ENCODE results near the gene MCCD1.
"Not testable (repeated sequence)": the region's sequence is repeated elsewhere in the genome, so short reads cannot be mapped to it uniquely, and the experiment has no call there.

MCCD1 gene

DNA sequence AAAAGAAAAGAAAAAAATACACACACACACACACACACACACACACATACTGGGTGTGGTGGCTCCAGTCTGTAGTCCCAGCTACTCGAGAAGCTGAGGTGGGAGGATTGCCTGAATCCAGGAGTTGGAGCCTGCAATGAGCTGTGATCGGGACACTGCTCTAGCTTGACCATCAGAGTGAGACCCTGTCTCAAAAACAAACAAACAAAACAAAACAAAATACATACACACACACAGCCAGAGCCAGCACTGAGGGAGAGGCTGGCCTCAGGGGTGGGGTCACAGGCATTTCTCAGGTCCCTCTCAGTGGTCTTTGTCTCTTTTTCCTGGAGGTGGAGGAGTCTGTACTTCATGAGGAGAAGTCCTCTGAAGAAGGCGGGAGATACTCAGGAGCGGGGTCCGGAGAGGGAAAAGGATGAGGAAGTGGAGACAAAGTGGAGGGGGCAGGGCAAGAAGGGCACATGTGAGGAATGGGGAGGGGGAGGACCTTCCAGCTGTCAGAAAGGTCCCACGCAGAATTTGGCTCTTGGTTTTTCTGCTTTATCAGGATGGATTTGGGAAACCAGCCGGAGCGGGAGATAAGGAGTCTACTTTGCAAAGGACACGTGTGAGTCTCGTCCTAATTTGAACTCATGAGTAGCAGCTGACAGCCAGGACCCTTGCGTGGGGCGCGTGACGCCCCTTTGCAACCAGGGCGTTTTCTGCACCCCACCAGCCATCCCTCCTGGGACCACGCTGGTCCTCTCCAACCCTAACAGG is 38.5 kb upstream of the MCCD1 start:
- H3K4me1 ChIP-seq (ENCODE audit: control insufficient read depth, insufficient read depth, low read length, poor library complexity, severe bottlenecking), result peaks cover under 1% of the 10 kb centered on the region
- H3K36me3 ChIP-seq (ENCODE audit: control insufficient read depth, insufficient read depth, low read length), result no peaks in the 10 kb centered on the region
- H3K27me3 ChIP-seq (replicated peaks; ENCODE audit: control insufficient read depth, insufficient read depth, low read length, poor library complexity, severe bottlenecking), result no peaks in the 10 kb centered on the region
- H3K9me3 ChIP-seq (ENCODE audit: control insufficient read depth, low read length), result no peaks in the 10 kb centered on the region
- H3K27ac ChIP-seq (ENCODE audit: insufficient read depth, low read length, poor library complexity, severe bottlenecking), result no peak overlapping the region
- no peak for DNase-seq
- H3K4me3 ChIP-seq (ENCODE audit: insufficient read depth, low read depth, low read length, poor library complexity, severe bottlenecking), result no peak overlapping the region

- H3K36me3 ChIP-seq (ENCODE audit: control insufficient read depth, insufficient read depth, low read length); DNase-seq; H3K9me3 ChIP-seq (ENCODE audit: control insufficient read depth, low read length); H3K27me3 ChIP-seq (replicated peaks; ENCODE audit: control insufficient read depth, insufficient read depth, low read length, poor library complexity, severe bottlenecking): not testable (repeated sequence)
- H3K4me3 ChIP-seq (ENCODE audit: insufficient read depth, low read depth, low read length, poor library complexity, severe bottlenecking), result peak overlapping the region; percentile 72
- peaks cover 22% of the 10 kb centered on the region for H3K4me1 ChIP-seq (ENCODE audit: control insufficient read depth, insufficient read depth, low read length, poor library complexity, severe bottlenecking)
- peak overlapping the region; percentile 73 for H3K27ac ChIP-seq (ENCODE audit: insufficient read depth, low read length, poor library complexity, severe bottlenecking)
These were observed 35.2 kb upstream of the MCCD1 start for GRCh38 chr6:31493550-31493874.

- no peaks in the 10 kb centered on the region for H3K27me3 ChIP-seq (replicated peaks; ENCODE audit: control insufficient read depth, insufficient read depth, low read length, poor library complexity, severe bottlenecking)
- H3K9me3 ChIP-seq (ENCODE audit: control insufficient read depth, low read length), result no peaks in the 10 kb centered on the region
- H3K27ac ChIP-seq (ENCODE audit: insufficient read depth, low read length, poor library complexity, severe bottlenecking), result peak overlapping the region; percentile 73
- H3K36me3 ChIP-seq (ENCODE audit: control insufficient read depth, insufficient read depth, low read length), result no peaks in the 10 kb centered on the region
- DNase-seq, result peak; percentile 38 to 72 (median 59)
- peak overlapping the region; percentile 72 for H3K4me3 ChIP-seq (ENCODE audit: insufficient read depth, low read depth, low read length, poor library complexity, severe bottlenecking)
- H3K4me1 ChIP-seq (ENCODE audit: control insufficient read depth, insufficient read depth, low read length, poor library complexity, severe bottlenecking), result peaks cover 27% of the 10 kb centered on the region
These were observed 34.7 kb upstream of the MCCD1 start for GRCh38 chr6:31493875-31494694.

DNA sequence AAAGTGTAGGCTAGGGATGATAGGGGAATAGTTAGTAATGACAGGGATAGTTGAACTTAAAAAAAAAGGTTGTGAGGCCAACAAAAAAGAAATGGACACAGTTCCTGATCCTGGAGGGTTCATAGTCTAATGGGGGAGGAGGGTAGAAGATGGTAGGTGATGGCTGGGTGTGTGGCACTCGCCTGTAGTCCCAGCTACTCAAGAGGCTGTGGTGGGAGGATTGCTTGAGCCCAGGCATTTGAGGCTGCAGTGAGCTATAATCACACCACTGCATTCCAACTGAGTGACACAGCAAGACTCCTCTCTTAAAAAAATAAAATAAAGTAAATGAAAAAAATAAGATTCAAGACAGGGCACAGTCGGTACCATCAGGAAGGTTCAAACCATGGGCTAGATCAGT is 33.2 kb upstream of the MCCD1 start:
- H3K36me3 ChIP-seq (ENCODE audit: control insufficient read depth, insufficient read depth, low read length), result no peaks in the 10 kb centered on the region
- H3K9me3 ChIP-seq (ENCODE audit: control insufficient read depth, low read length), result no peaks in the 10 kb centered on the region
- H3K27ac ChIP-seq (ENCODE audit: insufficient read depth, low read length, poor library complexity, severe bottlenecking), result peak overlapping the region; percentile 73
- DNase-seq, result no peak
- peak overlapping the region; percentile 72 for H3K4me3 ChIP-seq (ENCODE audit: insufficient read depth, low read depth, low read length, poor library complexity, severe bottlenecking)
- H3K27me3 ChIP-seq (replicated peaks; ENCODE audit: control insufficient read depth, insufficient read depth, low read length, poor library complexity, severe bottlenecking), result no peaks in the 10 kb centered on the region
- H3K4me1 ChIP-seq (ENCODE audit: control insufficient read depth, insufficient read depth, low read length, poor library complexity, severe bottlenecking), result peaks cover 29% of the 10 kb centered on the region

- peak overlapping the region; percentile 89 for H3K4me3 ChIP-seq (ENCODE audit: insufficient read depth, low read depth, low read length, poor library complexity, severe bottlenecking)
- not testable (repeated sequence) for H3K36me3 ChIP-seq (ENCODE audit: control insufficient read depth, insufficient read depth, low read length); H3K27me3 ChIP-seq (replicated peaks; ENCODE audit: control insufficient read depth, insufficient read depth, low read length, poor library complexity, severe bottlenecking); DNase-seq; H3K9me3 ChIP-seq (ENCODE audit: control insufficient read depth, low read length)
- peak overlapping the region; percentile 78 for H3K27ac ChIP-seq (ENCODE audit: insufficient read depth, low read length, poor library complexity, severe bottlenecking)
- peaks cover 29% of the 10 kb centered on the region for H3K4me1 ChIP-seq (ENCODE audit: control insufficient read depth, insufficient read depth, low read length, poor library complexity, severe bottlenecking)
These were observed 31.9 kb upstream of the MCCD1 start for GRCh38 chr6:31496826-31497225.

- Histone ChIP-seq H3K36me3 (ENCODE audit: control insufficient read depth, insufficient read depth, low read length) (no peaks in the 10 kb centered on the region), H3K4me3 (ENCODE audit: insufficient read depth, low read depth, low read length, poor library complexity, severe bottlenecking) (peak within 1 kb of the TSS; percentile 89), H3K27me3 (replicated peaks; ENCODE audit: control insufficient read depth, insufficient read depth, low read length, poor library complexity, severe bottlenecking) (no peaks in the 10 kb centered on the region), H3K4me1 (ENCODE audit: control insufficient read depth, insufficient read depth, low read length, poor library complexity, severe bottlenecking) (peaks cover 29% of the 10 kb centered on the region), H3K9me3 (ENCODE audit: control insufficient read depth, low read length) (no peaks in the 10 kb centered on the region), H3K27ac (ENCODE audit: insufficient read depth, low read length, poor library complexity, severe bottlenecking) (peak within 1 kb of the TSS; percentile 78)
- DNase-seq, result peak; percentile 78 to 87 (median 87)
These were observed 31.0 kb upstream of the MCCD1 start, which contains the start of gene MICB for GRCh38 chr6:31497531-31498476. Gene MICB, plus strand, starts transcription at chr6:31498145. Its CDS starts 49 bp downstream, at chr6:31498194.

DNA sequence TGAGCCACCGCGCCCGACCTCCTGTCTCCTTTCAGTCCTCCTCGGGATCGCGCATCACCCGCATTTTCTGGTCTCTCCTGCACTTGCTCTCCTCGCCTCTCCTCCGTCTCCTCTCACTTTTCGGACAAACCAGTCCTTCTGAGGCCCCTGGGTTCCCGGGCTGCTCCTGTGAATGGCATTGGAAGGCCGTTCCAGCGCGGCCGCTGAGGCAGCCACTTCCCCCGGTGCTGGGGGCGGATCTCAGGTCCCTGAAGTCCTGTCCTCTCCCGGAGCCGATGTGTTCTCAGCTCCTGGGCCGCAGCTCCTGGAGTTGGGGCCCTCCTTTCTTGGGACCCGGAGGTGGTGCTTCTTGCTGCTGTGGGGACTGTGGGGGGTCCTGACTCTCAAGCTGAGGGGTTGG is 30.0 kb upstream of the MCCD1 start:
- Histone ChIP-seq H3K36me3 (ENCODE audit: control insufficient read depth, insufficient read depth, low read length) (no peaks in the 10 kb centered on the region), H3K27me3 (replicated peaks; ENCODE audit: control insufficient read depth, insufficient read depth, low read length, poor library complexity, severe bottlenecking) (no peaks in the 10 kb centered on the region), H3K4me1 (ENCODE audit: control insufficient read depth, insufficient read depth, low read length, poor library complexity, severe bottlenecking) (peaks cover 29% of the 10 kb centered on the region), H3K4me3 (ENCODE audit: insufficient read depth, low read depth, low read length, poor library complexity, severe bottlenecking) (no peak overlapping the region), H3K9me3 (ENCODE audit: control insufficient read depth, low read length) (no peaks in the 10 kb centered on the region), H3K27ac (ENCODE audit: insufficient read depth, low read length, poor library complexity, severe bottlenecking) (no peak overlapping the region)
- no peak for DNase-seq

DNA sequence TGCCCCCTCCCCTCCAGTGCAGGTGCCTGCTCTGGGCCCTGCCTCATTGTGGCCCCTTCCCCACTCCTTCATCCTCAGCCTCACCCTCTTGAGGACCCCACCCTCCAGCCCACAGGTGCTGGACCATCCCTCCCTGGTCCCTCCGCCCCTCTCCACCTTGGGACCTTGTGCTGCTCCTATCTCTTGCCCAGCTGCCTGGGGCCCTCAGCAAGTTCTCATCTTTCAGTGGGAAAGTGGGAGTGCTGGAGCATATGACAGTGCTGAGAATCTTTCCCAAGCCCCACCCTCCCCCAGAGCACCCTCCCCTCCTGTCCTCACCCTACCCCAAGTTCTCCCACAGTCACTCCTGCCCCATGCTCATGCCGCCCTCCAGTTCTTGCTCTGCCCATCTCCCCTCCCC is 29.1 kb upstream of the MCCD1 start:
- H3K9me3 ChIP-seq (ENCODE audit: control insufficient read depth, low read length); DNase-seq; H3K4me3 ChIP-seq (ENCODE audit: insufficient read depth, low read depth, low read length, poor library complexity, severe bottlenecking); H3K36me3 ChIP-seq (ENCODE audit: control insufficient read depth, insufficient read depth, low read length); H3K27ac ChIP-seq (ENCODE audit: insufficient read depth, low read length, poor library complexity, severe bottlenecking); H3K27me3 ChIP-seq (replicated peaks; ENCODE audit: control insufficient read depth, insufficient read depth, low read length, poor library complexity, severe bottlenecking): not testable (repeated sequence)
- H3K4me1 ChIP-seq (ENCODE audit: control insufficient read depth, insufficient read depth, low read length, poor library complexity, severe bottlenecking), result peaks cover 29% of the 10 kb centered on the region

DNA sequence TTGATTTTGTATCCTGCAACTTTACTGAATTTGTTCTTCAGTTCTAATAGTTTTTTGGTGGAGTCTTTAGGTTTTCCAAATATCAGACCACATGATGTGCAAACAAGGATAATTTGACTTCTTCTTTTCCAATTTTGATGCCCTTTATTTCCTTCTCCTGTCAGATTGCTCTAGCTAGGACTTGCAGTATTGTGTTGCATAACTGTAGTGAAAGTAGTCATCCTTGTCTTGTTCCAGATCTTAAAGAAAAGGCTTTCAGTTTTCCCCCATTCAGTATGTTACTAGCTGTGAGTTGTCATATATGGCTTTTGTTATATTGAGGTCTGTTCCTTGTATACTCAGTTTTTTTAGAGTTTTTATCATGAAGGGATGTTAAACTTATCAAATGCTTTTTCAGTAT is 26.2 kb upstream of the MCCD1 start:
- Histone ChIP-seq H3K4me3 (ENCODE audit: insufficient read depth, low read depth, low read length, poor library complexity, severe bottlenecking) (no peak overlapping the region), H3K27ac (ENCODE audit: insufficient read depth, low read length, poor library complexity, severe bottlenecking) (no peak overlapping the region), H3K27me3 (replicated peaks; ENCODE audit: control insufficient read depth, insufficient read depth, low read length, poor library complexity, severe bottlenecking) (no peaks in the 10 kb centered on the region), H3K4me1 (ENCODE audit: control insufficient read depth, insufficient read depth, low read length, poor library complexity, severe bottlenecking) (peaks cover 8% of the 10 kb centered on the region), H3K9me3 (ENCODE audit: control insufficient read depth, low read length) (no peaks in the 10 kb centered on the region), H3K36me3 (ENCODE audit: control insufficient read depth, insufficient read depth, low read length) (peaks cover 21% of the 10 kb centered on the region)
- DNase-seq, result no peak
